T follicular helper cell (primary cell): ENCODE data around the gene C1orf74.

Experiments
- DNase-seq: peaks from one replicate; pipeline ENCODE4 v3.0.0-alpha.2; 2020; ENCODE audit warnings: low read depth

C1orf74 gene

DNA sequence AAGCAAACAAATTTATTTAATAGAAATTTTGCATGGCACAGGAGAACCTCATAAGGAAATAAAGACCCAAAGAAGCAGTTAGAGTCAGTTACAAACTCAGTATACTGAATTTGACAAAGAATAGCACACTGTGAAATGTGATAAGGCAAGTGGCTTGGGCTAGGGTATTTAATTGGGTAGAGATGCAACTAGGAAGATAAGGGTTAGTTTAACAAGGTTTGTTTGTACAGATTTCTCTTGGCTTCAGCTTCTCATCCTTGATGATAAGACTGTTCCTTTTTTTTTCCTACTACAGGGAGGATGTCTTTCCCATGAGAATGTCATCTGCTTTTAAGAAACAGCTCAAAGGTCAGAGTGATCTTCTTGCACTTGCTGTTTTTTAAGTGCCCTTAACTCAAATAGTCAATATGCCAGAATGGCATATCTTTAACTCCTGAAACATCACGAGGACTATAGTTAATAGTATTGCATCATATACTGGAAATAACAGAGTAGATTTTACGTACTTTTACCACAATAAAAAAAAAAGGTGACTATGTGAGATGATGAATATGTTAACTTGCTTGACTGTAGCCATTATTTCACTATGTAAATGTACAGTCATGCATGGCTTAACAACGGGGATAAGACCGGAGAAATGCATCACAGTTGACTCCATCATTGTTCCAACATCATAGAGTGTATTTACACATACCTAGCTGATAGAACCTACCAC, 37.8 kb downstream of the C1orf74 start:
- DNase-seq: no peak

- no peak for DNase-seq
These were observed 41.2 kb downstream of the C1orf74 start for GRCh38 chr1:209743145-209743482.

GRCh38 chr1:209742409-209743144, 41.8 kb downstream of the C1orf74 start:
- no peak for DNase-seq

DNA sequence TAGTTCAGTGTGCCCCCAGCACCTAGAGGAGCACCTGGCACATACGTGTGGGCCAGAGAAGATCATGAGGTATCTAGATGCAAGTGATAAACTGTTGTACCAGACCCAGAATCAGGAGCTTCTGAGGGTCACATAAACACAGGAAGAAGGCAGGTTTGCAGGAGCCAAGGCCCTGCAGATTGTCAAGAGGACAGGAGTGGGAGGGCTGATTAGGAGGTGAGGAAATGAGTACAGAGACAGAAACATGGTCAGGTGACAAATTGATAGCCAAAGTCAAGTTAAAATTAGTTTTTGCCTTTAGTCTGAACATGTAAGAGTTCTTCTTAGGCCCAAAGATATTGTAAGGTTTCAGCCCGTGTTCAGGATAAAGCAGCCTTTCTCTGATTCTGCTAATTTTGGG, 42.5 kb downstream of the C1orf74 start:
- no peak for DNase-seq

GRCh38 chr1:209741193-209741592, 43.2 kb downstream of the C1orf74 start:
- no peak for DNase-seq

DNA sequence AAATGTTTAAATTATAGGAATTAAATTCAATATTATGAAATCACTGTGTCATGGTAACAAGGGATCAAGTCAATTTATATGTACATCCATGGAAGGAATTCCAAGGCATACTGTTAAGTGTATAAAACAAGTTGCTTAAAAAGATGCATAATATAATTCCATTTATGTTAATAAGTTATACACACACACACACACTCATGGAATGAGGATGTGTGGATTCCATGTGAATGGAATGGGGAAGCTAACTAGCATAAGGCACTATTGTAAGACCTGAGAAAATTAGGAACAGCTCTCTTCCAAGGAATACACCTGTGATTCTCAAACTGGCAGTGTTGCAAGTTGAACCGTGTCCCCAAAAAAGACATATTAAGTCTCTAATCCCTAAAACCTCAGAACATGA, 46.1 kb downstream of the C1orf74 start:
- DNase-seq: no peak

- no peak for DNase-seq
These were observed 47.2 kb downstream of the C1orf74 start for GRCh38 chr1:209737118-209737505.

DNA sequence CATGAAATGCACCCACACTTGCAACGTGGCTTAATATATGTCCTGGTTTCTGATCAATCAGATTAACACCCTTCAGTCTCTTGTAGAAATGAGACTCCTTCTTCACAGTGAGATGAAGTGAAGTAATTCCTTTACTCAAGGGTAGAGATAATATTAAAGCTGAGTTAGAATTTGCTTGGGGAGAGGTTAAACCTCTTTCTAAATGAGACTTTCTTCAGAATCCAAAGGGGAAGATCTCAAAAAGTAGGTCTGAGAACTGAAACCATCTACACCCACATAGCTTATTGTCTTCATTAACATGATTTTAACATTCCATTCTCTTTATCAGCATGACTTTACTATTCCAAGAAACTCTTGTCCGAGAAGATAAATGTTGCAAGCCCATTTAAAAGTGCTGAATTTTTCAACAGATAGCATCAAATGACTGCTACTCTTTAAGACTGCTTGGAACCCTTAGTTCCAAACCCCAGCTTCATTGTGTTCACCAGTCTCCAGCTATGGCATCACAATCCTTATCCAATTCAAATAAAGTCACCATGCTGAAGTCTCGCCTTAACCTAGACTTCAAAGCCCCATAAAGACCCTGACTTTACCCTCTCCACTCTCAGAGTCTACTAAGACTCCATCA, 47.8 kb downstream of the C1orf74 start:
- DNase-seq: no peak

GRCh38 chr1:209733409-209734192, 50.8 kb downstream of the C1orf74 start:
- DNase-seq: no peak

GRCh38 chr1:209732725-209733124, 51.6 kb downstream of the C1orf74 start:
- no peak for DNase-seq

GRCh38 chr1:209729436-209729835, 54.9 kb downstream of the C1orf74 start:
- DNase-seq: no peak
